AG20443 (cell line): ENCODE results near the gene RBMXL3.
"Not testable (repeated sequence)": the region's sequence is repeated elsewhere in the genome, so short reads cannot be mapped to it uniquely, and the experiment has no call there.

Experiments used
- DNase-seq: peaks from one replicate; pipeline ENCODE4 v3.0.0; 2012; ENCODE audit warnings: low spot score, mixed read lengths

Gene RBMXL3

GRCh38 chrX:115189110-115189509 is at the start of gene RBMXL3:
TSS of gene RBMXL3 (plus strand) at chrX:115189410. CDS start at chrX:115189442, 32 bp downstream.
- no peak for DNase-seq

- no peak for DNase-seq
Measured at GRCh38 chrX:115142057-115142456, 47.2 kb upstream of the RBMXL3 start.

- peak; percentile 6 for DNase-seq
Measured at GRCh38 chrX:115147220-115147619, 42.0 kb upstream of the RBMXL3 start.

- no peak for DNase-seq
Measured at GRCh38 chrX:115173181-115173580, 16.0 kb upstream of the RBMXL3 start.

- no peak for DNase-seq
Measured at GRCh38 chrX:115174548-115174947, 14.7 kb upstream of the RBMXL3 start.

- no peak for DNase-seq
Measured at GRCh38 chrX:115177932-115178331, 11.3 kb upstream of the RBMXL3 start.

- no peak for DNase-seq
Measured at GRCh38 chrX:115178473-115178872, 10.7 kb upstream of the RBMXL3 start.

- no peak for DNase-seq
Measured at GRCh38 chrX:115183980-115184379, 5.2 kb upstream of the RBMXL3 start.

- no peak for DNase-seq
Measured at GRCh38 chrX:115189646-115190635, 731 bp downstream of the RBMXL3 start.

GRCh38 chrX:115190636-115191489 is 1.7 kb downstream of the RBMXL3 start:
- no peak for DNase-seq

- DNase-seq, result no peak
Measured at GRCh38 chrX:115191490-115192243, 2.5 kb downstream of the RBMXL3 start.

- DNase-seq, result no peak
Measured at GRCh38 chrX:115192244-115192700, 3.1 kb downstream of the RBMXL3 start.

GRCh38 chrX:115204040-115204439 is 14.8 kb downstream of the RBMXL3 start:
- no peak for DNase-seq

GRCh38 chrX:115209547-115209946 is 20.3 kb downstream of the RBMXL3 start:
- not testable (repeated sequence) for DNase-seq

- DNase-seq, result no peak
Measured at GRCh38 chrX:115214151-115214550, 24.9 kb downstream of the RBMXL3 start.

- DNase-seq, result no peak
Measured at GRCh38 chrX:115214605-115215004, 25.4 kb downstream of the RBMXL3 start.

GRCh38 chrX:115217346-115217745 is 28.1 kb downstream of the RBMXL3 start:
- DNase-seq, result not testable (repeated sequence)

GRCh38 chrX:115226929-115227328 is 37.7 kb downstream of the RBMXL3 start:
- DNase-seq, result no peak

- no peak for DNase-seq
Measured at GRCh38 chrX:115229337-115230003, 40.3 kb downstream of the RBMXL3 start.

- DNase-seq, result peak; percentile 3
Measured at GRCh38 chrX:115232933-115233496, 43.8 kb downstream of the RBMXL3 start.
